Activated CD8-positive, alpha-beta memory T cell treated with anti-CD3 and anti-CD28 coated beads for 36 hours (primary cell): ENCODE results near the gene SIRPB1. TPM values are rescaled to one million over a fixed set of nuclear protein-coding genes. Genes with fewer than 3 reads are reported as not detected.
"Not testable (repeated sequence)": the region's sequence is repeated elsewhere in the genome, so short reads cannot be mapped to it uniquely, and the experiment has no call there.

Experiments
- CTCF ChIA-PET: fragments of 350-600 bp; sonication (Branson Sonifier 250); formaldehyde crosslinking; loops from one replicate; lab custom pipeline; 2021; ENCODE audit warnings: antibody characterized with exemption; lab: Charles Lee
- POLR2A ChIA-PET: fragments of 350-600 bp; sonication (Branson Sonifier 250); formaldehyde crosslinking; loops from one replicate; lab custom pipeline; 2021; ENCODE audit warnings: antibody characterized with exemption; lab: Charles Lee
- total RNA-seq, 2 experiments: library from RNA; stranded (reverse); gene quantifications; one replicate each; pipeline ENCODE4 v1.2.3, GENCODE V29; 2021

Gene SIRPB1
- total RNA-seq, 2 experiments from 2014 or later = 1.2 to 1.4 TPM

DNA sequence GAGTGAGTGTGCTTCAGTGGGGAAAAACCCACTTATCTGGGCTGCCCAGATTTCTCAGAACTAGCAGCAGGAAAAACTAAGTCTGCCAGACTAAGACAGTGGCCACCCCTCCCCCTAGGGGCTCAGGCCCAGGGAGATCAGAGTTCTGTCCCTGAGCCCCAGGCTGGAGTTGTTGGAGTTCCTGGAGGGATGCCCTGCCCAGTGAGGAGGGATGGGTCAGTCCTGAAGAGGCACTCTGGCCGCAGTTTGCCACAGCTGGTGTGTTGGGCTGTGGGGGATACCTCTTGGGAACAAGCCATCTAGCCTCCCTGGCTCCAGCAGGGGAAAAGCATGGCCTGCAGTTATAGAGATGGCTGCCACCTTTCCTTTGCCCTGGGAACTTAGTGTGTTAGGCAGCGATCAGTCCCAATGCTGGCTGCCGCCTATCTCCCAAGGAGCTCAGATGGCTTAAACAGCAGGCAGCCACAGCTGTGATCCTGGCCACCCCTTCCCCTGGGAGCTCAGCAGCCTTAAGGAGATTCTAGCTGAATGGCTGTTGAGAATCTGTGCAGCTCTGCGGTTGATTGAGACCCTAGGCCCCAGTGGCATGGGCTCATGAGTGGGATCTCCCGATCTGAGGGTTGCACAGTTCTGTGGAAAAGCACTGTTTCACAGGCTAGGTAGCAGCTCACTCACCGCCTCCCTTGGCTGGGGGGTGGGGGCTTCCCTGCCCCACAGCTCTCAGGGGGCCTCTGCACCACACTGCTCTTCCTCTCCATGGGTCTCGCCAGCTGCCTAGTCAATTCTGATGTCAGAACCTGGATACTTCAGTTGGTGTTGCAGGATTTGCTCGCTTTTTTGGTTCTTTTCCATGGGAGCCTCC lies 24.5 kb upstream of the SIRPB1 start:
- ChIA-PET POLR2A (no interaction called here), CTCF (no interaction called here)

DNA sequence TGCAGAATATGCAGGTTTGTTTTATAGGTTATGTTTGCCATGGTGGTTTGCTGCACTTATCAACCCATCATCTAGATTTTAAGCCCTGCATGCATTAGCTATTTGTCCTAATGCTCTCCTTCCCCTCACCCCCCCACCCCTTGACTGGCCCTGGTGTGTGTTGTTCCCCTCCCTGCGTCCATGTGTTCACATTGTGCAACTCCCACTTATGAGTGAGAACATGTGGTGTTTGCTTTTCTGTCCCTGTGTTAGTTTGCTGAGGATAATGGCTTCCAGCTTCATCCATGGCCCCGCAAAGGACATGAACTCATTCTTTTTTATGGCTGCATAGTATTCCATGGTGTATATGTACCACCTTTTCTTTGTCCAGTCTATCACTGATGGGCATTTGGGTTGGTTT lies 18.8 kb upstream of the SIRPB1 start:
- CTCF ChIA-PET, POLR2A ChIA-PET: not testable (repeated sequence)

DNA sequence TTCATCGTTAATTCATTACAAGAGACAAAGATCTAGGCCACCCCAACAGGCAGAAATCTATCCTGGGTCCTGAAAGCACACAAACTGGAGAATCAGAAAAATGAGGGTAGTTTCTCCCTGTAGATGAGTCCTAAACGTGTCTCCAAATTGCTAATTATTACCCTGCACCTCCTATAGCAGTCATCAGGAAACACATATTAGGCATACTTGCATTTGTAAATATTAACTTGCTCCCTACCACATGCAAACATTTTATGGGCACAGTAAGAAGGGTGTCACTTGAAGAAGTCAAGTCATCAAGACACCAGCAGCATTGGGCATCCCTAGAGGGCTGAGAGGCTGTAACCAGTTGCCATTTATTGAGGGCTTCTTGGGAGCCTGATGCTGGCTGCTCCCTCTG lies 17.9 kb upstream of the SIRPB1 start:
- CTCF ChIA-PET = no interaction called here

DNA sequence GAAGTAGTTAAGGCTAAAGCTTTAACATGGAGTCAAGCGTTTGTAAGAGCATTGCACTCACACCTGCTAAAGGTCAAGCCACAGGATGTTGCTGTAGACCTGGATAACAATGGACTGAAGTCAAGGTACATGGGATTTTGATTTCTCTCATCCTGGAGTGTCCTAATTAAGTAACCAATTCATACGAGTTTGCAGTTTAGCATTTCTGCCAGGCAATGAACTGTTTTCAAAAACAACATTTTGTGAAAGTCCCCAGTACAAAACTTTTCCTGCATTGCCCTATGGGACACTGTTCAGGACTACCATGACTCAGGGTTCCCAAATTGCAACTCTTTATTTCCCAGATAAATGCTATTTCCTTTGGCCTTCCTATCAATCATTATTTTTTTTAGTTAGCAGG lies 17.4 kb upstream of the SIRPB1 start:
- POLR2A ChIA-PET = no interaction called here

More for the DNA sequence above, 17.9 kb upstream of the SIRPB1 start:
- POLR2A ChIA-PET = no interaction called here

DNA sequence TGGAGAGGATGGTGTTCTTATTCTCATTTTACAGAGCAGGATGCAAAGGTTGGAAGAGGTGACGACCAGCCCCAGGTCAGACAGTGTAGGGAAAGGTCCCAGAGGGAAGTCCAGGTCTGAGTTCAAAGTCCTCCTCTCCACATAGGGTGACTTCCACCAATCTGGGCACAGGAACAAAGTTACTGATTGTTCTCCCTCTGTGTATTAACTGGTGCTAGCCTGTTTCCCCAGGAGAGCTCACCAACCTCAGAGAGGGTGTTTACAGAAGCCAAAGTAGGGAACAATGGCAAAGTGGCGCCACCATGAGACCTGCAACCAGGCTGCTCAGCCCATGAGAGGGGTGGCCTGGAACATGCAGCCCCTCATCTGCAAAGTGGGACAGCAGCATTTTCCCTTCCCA lies 16.8 kb upstream of the SIRPB1 start:
- ChIA-PET POLR2A (no interaction called here), CTCF (no interaction called here)

More for the DNA sequence above, 17.4 kb upstream of the SIRPB1 start:
- CTCF ChIA-PET = no interaction called here

DNA sequence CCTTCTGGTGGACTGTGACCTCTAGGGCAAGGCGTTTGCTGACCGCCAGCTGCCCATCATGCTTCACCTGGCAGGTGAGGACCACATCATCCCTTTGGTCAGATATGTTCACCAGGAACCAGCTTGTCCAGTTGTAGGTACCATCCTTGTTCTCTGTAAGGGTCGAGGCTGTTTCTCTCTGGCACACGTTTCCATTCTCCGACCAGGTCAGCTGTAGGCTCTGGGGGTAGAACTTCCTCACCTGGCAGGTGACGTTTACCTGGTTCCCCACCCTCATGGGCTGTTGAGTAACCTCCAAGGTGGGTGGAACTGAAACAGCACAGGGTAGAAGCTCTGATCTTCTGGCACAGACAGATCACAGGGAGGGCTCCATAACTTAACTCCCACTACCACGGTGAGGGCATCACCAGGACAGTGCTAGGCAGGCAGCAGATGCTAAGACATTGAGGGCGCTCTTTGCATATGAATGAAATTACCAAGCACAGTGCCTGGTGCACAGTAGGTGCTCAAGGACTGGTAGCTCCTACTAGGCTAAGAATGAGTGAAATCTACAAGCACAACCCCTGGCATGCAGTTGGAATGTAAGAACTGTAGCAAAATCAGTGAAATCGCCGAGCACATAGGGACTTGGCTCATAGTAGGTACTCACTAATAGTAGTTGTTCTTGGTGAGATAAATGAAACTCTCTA lies 15.6 kb upstream of the SIRPB1 start:
- ChIA-PET POLR2A (no interaction called here), CTCF (no interaction called here)

DNA sequence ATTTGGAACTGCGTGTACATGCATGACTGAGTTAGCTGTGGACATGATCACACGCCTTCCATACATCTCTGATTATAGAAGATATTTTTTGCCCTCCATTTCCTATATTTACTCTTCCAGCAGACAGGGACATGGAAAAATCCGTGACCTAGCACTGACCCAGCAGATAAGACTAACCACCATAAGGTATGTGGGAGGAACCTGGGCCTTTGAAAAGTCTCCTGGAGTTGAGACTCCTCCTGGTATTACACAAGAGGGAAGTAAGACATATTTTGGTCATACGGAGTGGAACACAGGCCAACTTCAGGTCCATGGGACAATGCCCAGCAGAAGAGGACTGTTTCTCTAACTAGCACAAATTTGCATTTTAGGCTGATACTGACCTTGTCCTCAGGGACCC lies 13.7 kb upstream of the SIRPB1 start:
- POLR2A ChIA-PET = no interaction called here
- CTCF ChIA-PET = no interaction called here

DNA sequence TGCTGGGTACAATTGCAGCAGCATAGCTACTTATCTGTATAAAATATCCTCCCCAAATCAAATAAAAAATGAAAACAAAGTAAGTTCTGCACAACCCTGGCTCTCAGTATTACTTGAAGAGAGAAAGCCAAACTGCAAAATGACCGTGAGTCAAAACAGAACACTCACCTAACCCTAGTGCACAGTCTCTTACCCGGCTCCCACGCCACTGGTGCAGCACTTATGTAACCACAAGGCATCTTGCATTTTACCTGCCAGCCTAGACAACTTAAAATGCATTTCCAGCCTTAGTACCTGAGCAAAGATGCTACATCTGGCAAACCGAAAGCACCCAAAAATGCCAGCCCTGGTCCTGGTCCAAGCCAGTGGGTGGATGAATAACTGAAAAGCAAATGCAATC lies 12.4 kb upstream of the SIRPB1 start:
- CTCF ChIA-PET = interaction anchor here (1.8 kb wide), 1 partner anchor 18 kb away, joined by 5 read pairs; no protein-coding TSS in a partner anchor
- POLR2A ChIA-PET = no interaction called here

DNA sequence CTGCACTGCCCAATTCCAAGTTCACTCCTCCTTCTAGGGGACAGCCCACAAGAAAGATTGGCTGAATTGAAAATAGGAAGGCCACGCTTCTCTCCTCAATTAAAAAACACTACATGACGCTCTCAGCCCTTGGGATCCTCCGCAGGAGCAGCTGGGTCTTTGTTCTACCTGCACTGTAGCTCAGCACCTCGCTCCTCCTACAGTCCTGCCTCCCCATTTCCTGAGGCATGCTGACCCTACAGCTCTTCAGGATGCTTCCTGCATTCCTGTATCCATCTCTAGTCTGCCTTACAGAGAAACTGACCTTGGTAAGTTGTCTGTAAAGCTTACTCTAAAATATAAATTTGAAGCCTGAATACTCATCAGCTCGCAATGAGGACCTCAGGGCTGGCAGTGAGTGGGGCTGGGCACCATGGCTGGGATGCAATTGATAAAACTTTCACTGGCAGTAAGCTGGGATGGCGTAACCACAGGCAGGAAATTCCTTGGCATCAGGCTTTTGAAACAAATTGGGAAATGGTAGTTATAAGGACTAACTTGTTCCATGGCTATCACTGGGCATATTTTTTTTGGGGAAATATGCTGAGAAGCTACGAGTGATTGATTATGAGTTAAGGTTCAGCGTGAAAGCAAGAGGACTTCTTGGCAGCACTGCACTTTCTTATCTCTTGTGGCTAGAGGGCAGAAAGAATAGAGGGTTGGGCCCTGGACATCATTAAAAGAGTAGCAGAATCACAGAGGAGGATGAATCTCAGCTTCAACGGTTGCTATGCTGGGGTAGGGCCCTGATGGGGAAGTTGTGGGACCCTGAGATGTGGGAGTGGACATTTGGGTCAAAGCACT lies 11.7 kb upstream of the SIRPB1 start:
- POLR2A ChIA-PET = no interaction called here
- CTCF ChIA-PET = interaction anchor here (0.6 to 1.8 kb wide), 2 partner anchors 19 to 1033 kb away, joined by 3 to 5 read pairs; no protein-coding TSS in a partner anchor

DNA sequence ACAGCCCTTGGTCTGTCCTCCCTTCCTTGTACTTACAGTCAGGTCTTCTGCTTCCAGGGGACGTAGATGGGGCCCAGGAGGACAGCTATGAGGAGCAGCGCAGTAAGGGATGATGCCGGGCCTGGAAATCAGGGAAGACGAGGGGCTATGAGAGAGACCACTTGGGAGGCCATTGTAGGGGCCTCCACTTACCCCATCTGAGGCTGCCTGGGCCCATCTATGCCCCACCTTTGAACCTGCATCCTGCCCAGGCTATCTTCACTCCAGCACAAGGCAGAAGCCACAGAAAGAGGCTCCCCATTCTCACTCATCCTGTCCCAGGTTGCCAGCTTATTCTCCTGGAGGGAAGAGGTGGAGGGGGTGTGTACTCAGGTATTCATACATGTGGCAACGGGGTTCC lies 10.4 kb upstream of the SIRPB1 start:
- CTCF ChIA-PET = no interaction called here

DNA sequence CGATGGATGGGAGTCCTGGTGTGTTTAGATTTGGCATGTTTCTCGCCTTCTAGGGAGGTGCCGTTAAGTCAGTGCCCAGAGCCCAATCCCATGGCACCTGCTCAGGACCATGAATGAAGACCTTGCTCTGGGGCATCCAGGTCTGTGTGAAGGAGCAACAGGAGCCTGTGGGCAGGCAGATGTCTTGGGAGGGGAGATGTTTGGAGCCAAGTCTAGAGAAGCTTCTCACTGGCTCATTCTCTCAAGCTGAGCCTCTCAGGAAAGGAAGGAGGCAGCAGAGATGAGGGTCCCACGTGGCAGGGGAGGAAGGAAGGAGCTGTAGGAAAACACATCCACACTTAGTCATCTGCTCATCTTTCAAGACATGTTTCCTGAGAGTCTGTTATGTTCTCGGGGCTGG lies 9.5 kb upstream of the SIRPB1 start:
- ChIA-PET POLR2A (no interaction called here), CTCF (interaction anchor here (0.5 kb wide), 1 partner anchor 133 kb away, joined by 3 read pairs; no protein-coding TSS in a partner anchor)

More for the DNA sequence above, 10.4 kb upstream of the SIRPB1 start:
- POLR2A ChIA-PET = no interaction called here

DNA sequence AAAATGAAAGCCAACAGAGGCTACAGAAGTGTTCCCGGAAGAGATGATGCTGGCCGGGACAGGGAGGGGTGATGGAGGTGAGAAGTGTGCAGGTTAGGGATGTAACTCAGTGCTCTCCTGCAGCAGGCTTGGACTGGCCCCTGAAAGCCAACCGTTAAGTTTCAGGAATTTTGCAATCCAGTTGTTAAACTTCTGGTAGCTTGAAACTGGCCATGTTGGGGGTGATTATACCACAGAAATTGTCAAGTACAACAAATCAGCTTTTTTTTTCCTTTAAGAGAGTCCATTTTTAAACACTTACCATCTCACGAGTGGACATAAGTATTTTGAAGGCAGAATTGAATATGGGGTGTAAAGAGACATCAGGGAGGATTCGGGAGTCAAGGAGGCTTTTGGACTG lies 8.8 kb upstream of the SIRPB1 start:
- ChIA-PET POLR2A (no interaction called here), CTCF (no interaction called here)

DNA sequence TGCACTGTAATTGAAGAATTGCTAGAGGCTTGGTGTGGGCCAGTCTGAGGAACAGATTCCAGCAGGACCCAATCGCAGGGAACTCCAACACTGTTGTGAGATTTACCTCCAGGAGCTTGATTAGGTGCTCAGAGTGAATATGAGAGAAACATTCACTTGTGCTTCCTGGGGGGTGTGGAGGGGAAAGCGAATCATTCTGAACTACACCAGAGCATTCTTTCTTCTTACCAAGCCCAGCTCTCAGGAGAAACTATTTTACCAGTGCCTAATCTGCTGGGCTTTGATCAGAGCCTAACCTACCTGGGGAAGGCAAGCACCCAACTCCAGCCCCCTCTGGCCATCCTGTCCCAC lies 7.4 kb upstream of the SIRPB1 start:
- ChIA-PET CTCF (no interaction called here), POLR2A (no interaction called here)

DNA sequence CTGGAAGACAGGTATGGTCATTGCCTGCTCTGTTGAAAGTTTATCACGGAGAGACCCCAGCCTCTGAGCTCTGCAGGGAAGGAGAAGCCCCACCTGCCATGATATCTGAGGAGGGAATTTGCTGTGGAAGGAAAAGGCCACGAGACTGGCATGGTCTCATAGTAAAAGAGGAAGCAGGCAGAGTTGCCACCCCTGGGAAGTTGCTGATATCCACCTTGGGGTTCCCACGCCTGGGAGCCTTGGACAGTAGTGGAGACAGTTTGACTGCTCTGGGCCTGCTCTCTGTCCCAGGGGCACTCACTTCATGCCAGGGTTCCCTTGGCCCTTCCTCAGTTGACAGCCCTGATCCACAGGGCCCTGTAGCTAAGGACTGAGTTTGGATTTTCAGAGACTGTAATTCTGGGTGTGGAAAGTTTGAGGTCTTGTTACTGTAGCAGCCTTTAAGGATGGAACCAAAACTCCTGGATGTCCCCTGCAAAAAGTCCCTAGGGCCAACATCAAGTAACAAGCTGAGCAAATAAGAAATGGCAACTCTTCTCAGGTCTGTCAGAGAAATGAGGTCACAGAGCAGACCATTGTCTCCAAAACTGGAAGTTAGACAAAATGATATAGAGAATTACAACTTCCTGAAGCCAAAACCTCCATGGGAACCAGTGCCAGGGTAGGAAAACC lies 6.9 kb upstream of the SIRPB1 start:
- POLR2A ChIA-PET = no interaction called here
- CTCF ChIA-PET = no interaction called here

DNA sequence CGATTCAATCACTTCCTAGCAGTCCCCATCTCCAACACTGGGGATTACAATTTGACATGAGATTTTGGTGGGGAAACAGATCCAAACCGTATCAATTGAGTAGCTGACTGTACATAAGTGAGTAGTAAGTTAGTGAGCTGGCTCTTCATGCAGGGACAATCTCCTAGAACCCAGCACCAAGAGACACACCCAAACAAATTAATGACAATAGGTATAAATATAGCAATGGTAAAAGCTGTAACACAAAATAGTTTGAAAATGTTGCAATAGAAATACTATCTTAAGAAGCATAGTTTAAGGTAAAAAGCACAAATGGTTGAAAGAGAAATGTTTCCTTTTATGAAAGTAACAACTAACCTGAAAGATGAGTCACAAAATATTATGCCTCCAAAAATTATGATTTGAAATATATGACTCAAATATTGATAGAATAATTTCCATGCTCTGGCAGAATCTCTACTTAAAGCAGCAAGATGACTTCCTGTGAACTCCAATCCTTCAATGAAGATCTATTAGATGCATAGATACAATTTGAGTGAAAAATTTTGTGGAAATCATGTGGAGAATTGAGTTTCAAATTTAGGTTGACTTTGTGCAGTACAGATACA lies 5.4 kb upstream of the SIRPB1 start:
- ChIA-PET CTCF (no interaction called here), POLR2A (interaction anchor here (0.5 to 1.5 kb wide), 2 partner anchors 52 to 1407 kb away, joined by 3 read pairs; no protein-coding TSS in a partner anchor)

DNA sequence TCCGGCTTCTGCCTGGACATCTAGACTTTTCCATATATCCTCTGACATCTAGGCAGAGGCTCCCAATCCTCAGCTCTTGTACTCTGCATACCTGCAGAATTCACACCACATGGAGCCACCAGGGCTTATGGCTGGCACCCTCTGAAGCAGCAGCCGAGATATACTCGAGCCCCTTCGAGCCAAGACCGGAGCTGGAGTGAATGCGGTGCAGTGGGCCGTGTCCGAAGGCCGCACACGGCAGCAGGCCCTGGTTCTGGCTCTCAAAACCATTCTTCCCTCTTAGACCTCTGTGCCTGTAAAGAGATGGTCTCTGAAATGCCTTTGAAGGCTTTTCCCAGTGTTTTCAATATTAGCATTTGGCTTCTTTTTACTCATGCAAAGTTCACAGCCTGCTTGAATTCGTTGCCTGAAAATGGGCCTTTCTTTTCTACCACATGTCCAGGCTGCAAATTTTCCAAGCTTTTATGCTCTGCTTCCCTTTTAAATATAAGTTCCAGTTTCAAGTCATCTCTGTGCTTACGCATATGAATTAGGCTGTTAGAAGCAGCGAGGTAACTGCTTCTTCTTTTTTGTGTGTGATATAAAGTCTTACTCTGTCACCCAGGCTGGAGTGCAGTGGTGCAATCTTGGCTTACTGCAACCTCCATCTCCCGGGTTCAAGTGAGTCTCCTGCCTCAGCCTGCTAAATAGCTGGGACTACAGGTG lies 3.8 kb upstream of the SIRPB1 start:
- ChIA-PET CTCF (interaction anchor here (1.0 kb wide), 1 partner anchor 43 kb away, joined by 3 read pairs; no protein-coding TSS in a partner anchor), POLR2A (no interaction called here)

DNA sequence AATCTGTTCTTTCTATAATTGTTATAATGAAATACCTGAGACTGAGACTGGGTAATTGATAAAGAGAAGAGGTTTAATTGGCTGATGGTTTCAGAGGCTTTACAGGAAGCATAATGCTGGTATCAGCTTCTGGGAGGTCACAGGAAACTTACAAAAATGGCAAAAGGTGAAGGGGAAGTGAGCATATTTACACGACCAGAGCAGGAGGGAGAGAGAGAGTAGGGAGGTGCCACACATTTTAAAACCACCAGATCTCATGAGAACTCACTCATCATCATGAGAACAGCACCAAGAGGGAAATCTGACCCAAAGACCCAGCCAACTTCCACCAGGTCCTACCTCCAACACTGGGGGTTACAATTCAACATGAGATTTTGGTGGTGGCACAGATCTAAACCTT lies 2.6 kb upstream of the SIRPB1 start:
- POLR2A ChIA-PET = no interaction called here
- CTCF ChIA-PET = interaction anchor here (1.0 kb wide), 1 partner anchor 44 kb away, joined by 3 read pairs; no protein-coding TSS in a partner anchor

DNA sequence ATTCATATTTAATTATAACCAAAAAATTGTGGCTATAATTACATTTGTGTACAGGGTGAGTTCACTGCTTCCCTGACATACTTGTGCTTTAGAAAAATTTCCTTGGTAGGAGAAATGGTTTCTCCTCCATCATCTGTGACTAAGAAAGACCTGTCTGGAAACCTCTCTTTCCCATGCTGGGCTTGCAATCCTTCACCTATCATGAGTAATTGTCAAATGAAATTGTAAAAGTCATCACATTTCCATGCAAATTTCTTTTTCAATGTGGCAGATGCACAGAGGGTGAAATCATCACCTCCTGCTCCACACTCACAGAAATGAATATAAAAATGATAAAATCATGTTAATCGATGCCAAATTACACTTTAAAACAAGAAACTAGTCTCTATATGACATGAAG lies 1.5 kb upstream of the SIRPB1 start:
- CTCF ChIA-PET = no interaction called here
- POLR2A ChIA-PET = no interaction called here
